ENCODE measurements around the gene SEC24D.

- no peak for TF ChIP-seq TARDBP (IDR thresholded peaks at IDR 0.05)
- no peak for TF ChIP-seq FOXM1 (IDR thresholded peaks at IDR 0.05; ENCODE audit: borderline replicate concordance)
- TF ChIP-seq SP1 (IDR thresholded peaks at IDR 0.05), result no peak
- no peak for TF ChIP-seq FOXK2 (IDR thresholded peaks at IDR 0.05)
- TF ChIP-seq BHLHE40 (IDR thresholded peaks at IDR 0.05; ENCODE audit: borderline replicate concordance), result no peak
- no peak for TF ChIP-seq ELF4 (IDR thresholded peaks at IDR 0.05)
- TF ChIP-seq ZNF384 (IDR thresholded peaks at IDR 0.05), result no peak
- TF ChIP-seq L3MBTL2 (conservative IDR thresholded peaks at IDR 0.05), result no peak
- TF ChIP-seq HDGF (IDR thresholded peaks at IDR 0.05; ENCODE audit: borderline replicate concordance), result no peak
- TF ChIP-seq ARNT (IDR thresholded peaks at IDR 0.05), result no peak
- TF ChIP-seq FOXA1 (IDR thresholded peaks at IDR 0.05), result no peak
Observed at GRCh38 chr4:118821590-118822293, 14.2 kb downstream of the SEC24D start.
